GM19468 (cell line): Measurements from ENCODE around the gene SLC25A29.
"Not testable (repeated sequence)": the region's sequence is repeated elsewhere in the genome, so short reads cannot be mapped to it uniquely, and the experiment has no call there.

Source experiments
- ATAC-seq: cut with Tn5 transposase; IDR thresholded peaks from one replicate; pipeline ENCODE4 v1.9.1; 2021; ENCODE audit warnings: mild to moderate bottlenecking, moderate library complexity, moderate number of reproducible peaks; ENCODE audit not compliant: unreplicated experiment; ENCODE audit errors: extremely low read depth

SLC25A29 gene

GRCh38 chr14:100295376-100296105, 10.7 kb downstream of the SLC25A29 start:
- no peak for ATAC-seq

GRCh38 chr14:100294963-100295330, 11.3 kb downstream of the SLC25A29 start:
- ATAC-seq = no peak

GRCh38 chr14:100294213-100294962, 11.9 kb downstream of the SLC25A29 start:
- no peak for ATAC-seq

GRCh38 chr14:100293497-100294212, 12.6 kb downstream of the SLC25A29 start:
- no peak for ATAC-seq

GRCh38 chr14:100292776-100293461, 13.3 kb downstream of the SLC25A29 start:
- ATAC-seq = no peak

GRCh38 chr14:100292301-100292775, 13.9 kb downstream of the SLC25A29 start:
- no peak for ATAC-seq

GRCh38 chr14:100291305-100292075, 14.8 kb downstream of the SLC25A29 start:
- ATAC-seq = no peak

GRCh38 chr14:100290607-100291304, 15.5 kb downstream of the SLC25A29 start:
- ATAC-seq = no peak

GRCh38 chr14:100289916-100290606, 16.2 kb downstream of the SLC25A29 start:
- no peak for ATAC-seq

- ATAC-seq = no peak
These were observed 17.7 kb downstream of the SLC25A29 start for GRCh38 chr14:100288382-100289185.

GRCh38 chr14:100287998-100288295, 18.3 kb downstream of the SLC25A29 start:
- not testable (repeated sequence) for ATAC-seq

- no peak for ATAC-seq
These were observed 18.8 kb downstream of the SLC25A29 start for GRCh38 chr14:100287202-100287997.

GRCh38 chr14:100286484-100287191, 19.6 kb downstream of the SLC25A29 start:
- ATAC-seq = no peak

- no peak for ATAC-seq
These were observed 20.3 kb downstream of the SLC25A29 start for GRCh38 chr14:100285913-100286400.

- peak; percentile 86 for ATAC-seq
These were observed 21.0 kb downstream of the SLC25A29 start for GRCh38 chr14:100285021-100285912.
